ENCODE measurements around the gene PDCL2. TPM values are rescaled to one million over a fixed set of nuclear protein-coding genes. Genes with fewer than 3 reads are reported as not detected.

The PDCL2 gene
- total RNA-seq, 2 experiments from 2014 or later: not detected

DNA sequence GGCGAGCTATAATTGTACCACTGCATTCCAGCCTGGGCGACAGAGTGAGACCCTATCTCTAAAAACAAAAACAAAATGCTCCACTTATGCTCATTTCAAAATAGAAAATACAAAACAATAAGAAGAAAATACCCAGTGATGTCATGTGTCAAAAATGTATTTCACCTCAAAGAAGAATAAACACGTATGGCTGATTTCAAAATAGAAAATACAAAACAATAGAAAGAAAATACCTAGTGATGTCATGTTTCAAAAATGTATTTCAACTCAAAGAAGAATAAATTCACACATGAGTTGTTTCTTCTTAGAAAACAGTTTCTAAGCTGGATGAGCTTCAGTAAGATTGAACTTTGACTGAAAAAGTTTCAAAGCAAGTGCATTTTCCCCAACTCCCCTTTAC is 20.3 kb upstream of the PDCL2 start:
- H3K36me3 Mint-ChIP-seq (ENCODE audit: low read depth): no peaks in the 10 kb centered on the region
- H3K4me1 Mint-ChIP-seq (ENCODE audit: low read depth): peaks cover 7% of the 10 kb centered on the region
- TF ChIP-seq, protein P1, sequence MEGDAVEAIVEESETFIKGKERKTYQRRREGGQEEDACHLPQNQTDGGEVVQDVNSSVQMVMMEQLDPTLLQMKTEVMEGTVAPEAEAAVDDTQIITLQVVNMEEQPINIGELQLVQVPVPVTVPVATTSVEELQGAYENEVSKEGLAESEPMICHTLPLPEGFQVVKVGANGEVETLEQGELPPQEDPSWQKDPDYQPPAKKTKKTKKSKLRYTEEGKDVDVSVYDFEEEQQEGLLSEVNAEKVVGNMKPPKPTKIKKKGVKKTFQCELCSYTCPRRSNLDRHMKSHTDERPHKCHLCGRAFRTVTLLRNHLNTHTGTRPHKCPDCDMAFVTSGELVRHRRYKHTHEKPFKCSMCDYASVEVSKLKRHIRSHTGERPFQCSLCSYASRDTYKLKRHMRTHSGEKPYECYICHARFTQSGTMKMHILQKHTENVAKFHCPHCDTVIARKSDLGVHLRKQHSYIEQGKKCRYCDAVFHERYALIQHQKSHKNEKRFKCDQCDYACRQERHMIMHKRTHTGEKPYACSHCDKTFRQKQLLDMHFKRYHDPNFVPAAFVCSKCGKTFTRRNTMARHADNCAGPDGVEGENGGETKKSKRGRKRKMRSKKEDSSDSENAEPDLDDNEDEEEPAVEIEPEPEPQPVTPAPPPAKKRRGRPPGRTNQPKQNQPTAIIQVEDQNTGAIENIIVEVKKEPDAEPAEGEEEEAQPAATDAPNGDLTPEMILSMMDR (IDR thresholded peaks at IDR 0.05): no peak
- Histone ChIP-seq H3K9me3 (ENCODE audit: control insufficient read depth in 1 of 2, insufficient read depth in 1 of 2, low read length in 2 of 2) (no peaks in the 10 kb centered on the region), H3K27ac (ENCODE audit: low read depth in 1 of 2, low read length in 2 of 2) (no peak overlapping the region), H3K4me1 (ENCODE audit: insufficient read depth, low read length) (peaks cover 3% of the 10 kb centered on the region), H3K27me3 (ENCODE audit: control insufficient read depth in 1 of 2, insufficient read depth in 2 of 2, low read length in 2 of 2) (no peaks in the 10 kb centered on the region), H3K36me3 (ENCODE audit: insufficient read depth, low read length) (no peaks in the 10 kb centered on the region), H3K4me3 (ENCODE audit: low read length) (no peak overlapping the region)
- ATAC-seq (ENCODE audit: poor library complexity) (no peak), DNase-seq (no peak)
- H3K9me3 Mint-ChIP-seq: no peaks in the 10 kb centered on the region
- intact Hi-C loops (cut with DNase I, micrococcal nuclease): no loop called here
- H3K4me3 Mint-ChIP-seq: no peak overlapping the region
- ChIA-PET CTCF (no interaction called here), POLR2A (no interaction called here)
- no peaks in the 10 kb centered on the region for H3K27me3 Mint-ChIP-seq
- H3K27ac Mint-ChIP-seq: no peak overlapping the region

GRCh38 chr4:55611358-55612059 is 19.5 kb upstream of the PDCL2 start:
- Mint-ChIP-seq H3K4me3 (no peak overlapping the region), H3K27ac (no peak overlapping the region), H3K9me3 (no peaks in the 10 kb centered on the region), H3K36me3 (ENCODE audit: low read depth) (no peaks in the 10 kb centered on the region), H3K4me1 (ENCODE audit: low read depth) (peaks cover 7% of the 10 kb centered on the region), H3K27me3 (no peaks in the 10 kb centered on the region)
- H3K4me1 ChIP-seq (ENCODE audit: insufficient read depth, low read length): peaks cover 3% of the 10 kb centered on the region
- TF ChIP-seq, protein P1 (IDR thresholded peaks at IDR 0.05): no peak
- no peak overlapping the region for H3K27ac ChIP-seq (ENCODE audit: low read depth in 1 of 2, low read length in 2 of 2)
- intact Hi-C loops (cut with DNase I, micrococcal nuclease): no loop called here
- H3K9me3 ChIP-seq (ENCODE audit: control insufficient read depth in 1 of 2, insufficient read depth in 1 of 2, low read length in 2 of 2): no peaks in the 10 kb centered on the region
- no peak overlapping the region for H3K4me3 ChIP-seq (ENCODE audit: low read length)
- H3K36me3 ChIP-seq (ENCODE audit: insufficient read depth, low read length): no peaks in the 10 kb centered on the region
- ChIA-PET CTCF (no interaction called here), POLR2A (no interaction called here)
- no peak for DNase-seq
- H3K27me3 ChIP-seq (ENCODE audit: control insufficient read depth in 1 of 2, insufficient read depth in 2 of 2, low read length in 2 of 2): no peaks in the 10 kb centered on the region
- ATAC-seq (ENCODE audit: poor library complexity): no peak

DNA sequence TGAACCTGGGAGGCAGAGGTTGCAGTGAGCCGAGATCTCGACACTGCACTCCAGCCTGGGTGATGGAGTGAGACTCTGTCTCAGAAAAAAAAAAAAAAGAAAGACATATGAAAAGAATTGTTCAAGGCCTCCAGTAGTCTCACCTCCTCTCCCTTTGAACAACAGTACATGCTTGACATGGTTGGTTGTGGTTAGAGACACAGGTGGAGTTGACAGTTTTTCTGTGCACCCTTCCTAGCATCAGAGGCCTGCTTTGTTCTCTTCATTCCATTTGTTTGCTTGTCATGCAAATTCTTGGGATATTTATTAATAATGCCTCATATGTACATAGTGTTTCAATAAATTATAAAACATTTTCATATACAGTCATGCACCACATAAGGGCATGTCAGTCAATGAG is 18.3 kb upstream of the PDCL2 start:
- no peak overlapping the region for H3K27ac Mint-ChIP-seq
- H3K27me3 Mint-ChIP-seq: peaks cover 5% of the 10 kb centered on the region
- CTCF ChIA-PET: no interaction called here
- no peak for ATAC-seq (ENCODE audit: poor library complexity)
- DNase-seq: no peak
- peaks cover 7% of the 10 kb centered on the region for H3K4me1 Mint-ChIP-seq (ENCODE audit: low read depth)
- POLR2A ChIA-PET: no interaction called here
- no peaks in the 10 kb centered on the region for H3K9me3 Mint-ChIP-seq
- no peaks in the 10 kb centered on the region for H3K36me3 ChIP-seq (ENCODE audit: insufficient read depth, low read length)
- H3K4me3 Mint-ChIP-seq: no peak overlapping the region
- H3K36me3 Mint-ChIP-seq (ENCODE audit: low read depth): no peaks in the 10 kb centered on the region
- H3K27me3 ChIP-seq (ENCODE audit: control insufficient read depth in 1 of 2, insufficient read depth in 2 of 2, low read length in 2 of 2): no peaks in the 10 kb centered on the region
- intact Hi-C loops (cut with DNase I, micrococcal nuclease): no loop called here
- no peaks in the 10 kb centered on the region for H3K9me3 ChIP-seq (ENCODE audit: control insufficient read depth in 1 of 2, insufficient read depth in 1 of 2, low read length in 2 of 2)
- no peak overlapping the region for H3K4me3 ChIP-seq (ENCODE audit: low read length)
- TF ChIP-seq, protein P1 (IDR thresholded peaks at IDR 0.05): no peak
- H3K27ac ChIP-seq (ENCODE audit: low read depth in 1 of 2, low read length in 2 of 2): no peak overlapping the region
- peaks cover 3% of the 10 kb centered on the region for H3K4me1 ChIP-seq (ENCODE audit: insufficient read depth, low read length)
